ENCODE data around the gene ZBTB40.

The ZBTB40 gene

DNA sequence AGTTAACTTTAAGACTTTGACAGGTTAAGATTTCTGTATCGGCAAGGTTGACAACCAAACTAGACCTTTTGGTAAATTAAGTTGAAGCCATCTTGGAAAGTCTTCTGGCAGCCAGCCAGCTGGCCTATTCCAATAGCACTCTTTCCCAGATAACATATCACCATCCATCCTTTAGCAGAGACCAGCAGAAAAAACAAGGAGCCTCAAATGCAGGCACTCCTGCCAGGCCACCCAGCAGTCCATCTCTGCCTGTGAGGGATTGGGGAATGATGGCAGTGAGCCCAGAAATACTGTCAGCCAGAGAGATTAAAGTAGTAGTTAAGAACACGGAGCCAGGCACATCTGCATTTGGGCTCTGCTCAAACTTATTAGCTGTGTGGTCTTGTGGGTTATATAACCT, 19.4 kb downstream of the ZBTB40 start:
- H3K27ac ChIP-seq (ENCODE audit: low read depth, low read length, poor library complexity, severe bottlenecking): no peak overlapping the region
- H3K4me3 ChIP-seq (ENCODE audit: low read depth, low read length, poor library complexity, severe bottlenecking): no peak overlapping the region
- no peak overlapping the region for H3K9ac ChIP-seq (ENCODE audit: low read length)
- H3K27me3 ChIP-seq (ENCODE audit: insufficient read depth, low read length): no peaks in the 10 kb centered on the region
- H3K4me2 ChIP-seq (ENCODE audit: low read length): no peak overlapping the region
- TF ChIP-seq, protein P1, sequence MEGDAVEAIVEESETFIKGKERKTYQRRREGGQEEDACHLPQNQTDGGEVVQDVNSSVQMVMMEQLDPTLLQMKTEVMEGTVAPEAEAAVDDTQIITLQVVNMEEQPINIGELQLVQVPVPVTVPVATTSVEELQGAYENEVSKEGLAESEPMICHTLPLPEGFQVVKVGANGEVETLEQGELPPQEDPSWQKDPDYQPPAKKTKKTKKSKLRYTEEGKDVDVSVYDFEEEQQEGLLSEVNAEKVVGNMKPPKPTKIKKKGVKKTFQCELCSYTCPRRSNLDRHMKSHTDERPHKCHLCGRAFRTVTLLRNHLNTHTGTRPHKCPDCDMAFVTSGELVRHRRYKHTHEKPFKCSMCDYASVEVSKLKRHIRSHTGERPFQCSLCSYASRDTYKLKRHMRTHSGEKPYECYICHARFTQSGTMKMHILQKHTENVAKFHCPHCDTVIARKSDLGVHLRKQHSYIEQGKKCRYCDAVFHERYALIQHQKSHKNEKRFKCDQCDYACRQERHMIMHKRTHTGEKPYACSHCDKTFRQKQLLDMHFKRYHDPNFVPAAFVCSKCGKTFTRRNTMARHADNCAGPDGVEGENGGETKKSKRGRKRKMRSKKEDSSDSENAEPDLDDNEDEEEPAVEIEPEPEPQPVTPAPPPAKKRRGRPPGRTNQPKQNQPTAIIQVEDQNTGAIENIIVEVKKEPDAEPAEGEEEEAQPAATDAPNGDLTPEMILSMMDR (IDR thresholded peaks at IDR 0.05; ENCODE audit: low read length): no peak
- TF ChIP-seq EZH2 (IDR thresholded peaks at IDR 0.05; ENCODE audit: borderline replicate concordance, low read length): no peak
- no peaks in the 10 kb centered on the region for H3F3A ChIP-seq (ENCODE audit: insufficient read depth, low read length)
- no peaks in the 10 kb centered on the region for H3K4me1 ChIP-seq (ENCODE audit: insufficient read depth, low read length, severe bottlenecking)
- no peak overlapping the region for H2AFZ ChIP-seq (ENCODE audit: low read length)
- H3K9me3 ChIP-seq (ENCODE audit: low read length): no peaks in the 10 kb centered on the region
- H3K9me2 ChIP-seq (ENCODE audit: low read depth, low read length): no peaks in the 10 kb centered on the region
- H3K36me3 ChIP-seq (ENCODE audit: insufficient read depth, low read length): no peaks in the 10 kb centered on the region
- no peaks in the 10 kb centered on the region for H4K20me1 ChIP-seq (ENCODE audit: insufficient read depth, low read length)
- H3K79me2 ChIP-seq (ENCODE audit: insufficient read depth, low read length): 0 out of 2 replicates have a peak, but pooled peaks cover 8% of the 10 kb centered on the region

DNA sequence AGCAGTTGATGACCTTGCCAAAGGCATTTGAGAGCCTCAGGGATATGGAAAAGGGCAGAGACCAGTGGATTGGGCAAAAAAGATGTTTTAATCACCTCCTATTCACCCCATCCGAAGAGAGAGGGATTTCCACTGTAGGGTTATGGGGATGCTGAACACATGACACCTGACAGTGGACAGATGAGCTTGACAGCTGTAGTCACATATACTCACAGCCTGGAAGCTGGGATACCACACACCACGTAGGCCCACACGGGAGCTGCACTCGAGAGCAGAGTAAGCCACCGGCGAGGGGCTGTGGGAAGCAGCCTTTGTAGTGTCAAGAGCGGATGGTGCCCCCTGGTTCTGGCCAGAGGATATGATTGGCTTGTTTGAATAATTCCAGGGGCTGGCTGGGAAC, 20.0 kb downstream of the ZBTB40 start:
- H3K9me2 ChIP-seq (ENCODE audit: low read depth, low read length): no peaks in the 10 kb centered on the region
- no peak overlapping the region for H2AFZ ChIP-seq (ENCODE audit: low read length)
- H3K27me3 ChIP-seq (ENCODE audit: insufficient read depth, low read length): no peaks in the 10 kb centered on the region
- no peaks in the 10 kb centered on the region for H4K20me1 ChIP-seq (ENCODE audit: insufficient read depth, low read length)
- no peak overlapping the region for H3K9ac ChIP-seq (ENCODE audit: low read length)
- H3K4me2 ChIP-seq (ENCODE audit: low read length): no peak overlapping the region
- H3K36me3 ChIP-seq (ENCODE audit: insufficient read depth, low read length): no peaks in the 10 kb centered on the region
- TF ChIP-seq EZH2 (IDR thresholded peaks at IDR 0.05; ENCODE audit: borderline replicate concordance, low read length): no peak
- TF ChIP-seq, protein P1 (IDR thresholded peaks at IDR 0.05; ENCODE audit: low read length): no peak
- H3K27ac ChIP-seq (ENCODE audit: low read depth, low read length, poor library complexity, severe bottlenecking): no peak overlapping the region
- no peaks in the 10 kb centered on the region for H3F3A ChIP-seq (ENCODE audit: insufficient read depth, low read length)
- H3K9me3 ChIP-seq (ENCODE audit: low read length): no peaks in the 10 kb centered on the region
- H3K4me3 ChIP-seq (ENCODE audit: low read depth, low read length, poor library complexity, severe bottlenecking): no peak overlapping the region
- no peaks in the 10 kb centered on the region for H3K4me1 ChIP-seq (ENCODE audit: insufficient read depth, low read length, severe bottlenecking)
- H3K79me2 ChIP-seq (ENCODE audit: insufficient read depth, low read length): 0 out of 2 replicates have a peak, but pooled peaks cover 5% of the 10 kb centered on the region

DNA sequence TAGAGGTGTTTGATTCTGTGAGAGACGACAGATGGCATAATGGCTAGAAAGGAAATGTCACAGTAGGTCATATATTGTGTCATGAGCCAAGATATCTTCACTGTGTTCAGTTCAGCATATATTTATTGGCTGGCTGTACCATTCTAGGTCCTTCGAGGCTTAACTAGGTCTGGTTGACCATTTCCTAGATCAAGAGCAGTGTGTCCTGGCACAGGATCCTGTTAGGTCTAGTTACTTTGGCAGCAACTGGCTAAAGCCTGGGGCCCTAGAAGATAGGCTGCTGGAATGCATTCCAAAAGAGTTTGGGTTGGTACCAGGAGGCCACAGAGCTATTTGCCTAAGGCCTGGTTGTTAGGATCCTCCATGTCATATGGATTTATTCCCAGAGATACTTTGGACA, 20.9 kb downstream of the ZBTB40 start:
- H3K79me2 ChIP-seq (ENCODE audit: insufficient read depth, low read length): no peaks in the 10 kb centered on the region
- H3K4me2 ChIP-seq (ENCODE audit: low read length): no peak overlapping the region
- H2AFZ ChIP-seq (ENCODE audit: low read length): no peak overlapping the region
- H3K27me3 ChIP-seq (ENCODE audit: insufficient read depth, low read length): no peaks in the 10 kb centered on the region
- H3K9me2 ChIP-seq (ENCODE audit: low read depth, low read length): no peaks in the 10 kb centered on the region
- H3K36me3 ChIP-seq (ENCODE audit: insufficient read depth, low read length): no peaks in the 10 kb centered on the region
- no peak overlapping the region for H3K4me3 ChIP-seq (ENCODE audit: low read depth, low read length, poor library complexity, severe bottlenecking)
- H3K9me3 ChIP-seq (ENCODE audit: low read length): no peaks in the 10 kb centered on the region
- TF ChIP-seq, protein P1 (IDR thresholded peaks at IDR 0.05; ENCODE audit: low read length): no peak
- TF ChIP-seq EZH2 (IDR thresholded peaks at IDR 0.05; ENCODE audit: borderline replicate concordance, low read length): no peak
- H3K4me1 ChIP-seq (ENCODE audit: insufficient read depth, low read length, severe bottlenecking): no peaks in the 10 kb centered on the region
- no peak overlapping the region for H3K9ac ChIP-seq (ENCODE audit: low read length)
- no peaks in the 10 kb centered on the region for H3F3A ChIP-seq (ENCODE audit: insufficient read depth, low read length)
- no peaks in the 10 kb centered on the region for H4K20me1 ChIP-seq (ENCODE audit: insufficient read depth, low read length)
- no peak overlapping the region for H3K27ac ChIP-seq (ENCODE audit: low read depth, low read length, poor library complexity, severe bottlenecking)

Data from OCI-LY1 (cell line).